ENCODE data around the gene LPP. TPM values are rescaled to one million over a fixed set of nuclear protein-coding genes. Genes with fewer than 3 reads are reported as not detected.
A peak's percentile ranks its signal among the peaks of the same experiment; 100 is the strongest.

Gene LPP
- total and polyA plus RNA-seq, 8 donors: 8.0 to 885 (median 305) TPM

DNA sequence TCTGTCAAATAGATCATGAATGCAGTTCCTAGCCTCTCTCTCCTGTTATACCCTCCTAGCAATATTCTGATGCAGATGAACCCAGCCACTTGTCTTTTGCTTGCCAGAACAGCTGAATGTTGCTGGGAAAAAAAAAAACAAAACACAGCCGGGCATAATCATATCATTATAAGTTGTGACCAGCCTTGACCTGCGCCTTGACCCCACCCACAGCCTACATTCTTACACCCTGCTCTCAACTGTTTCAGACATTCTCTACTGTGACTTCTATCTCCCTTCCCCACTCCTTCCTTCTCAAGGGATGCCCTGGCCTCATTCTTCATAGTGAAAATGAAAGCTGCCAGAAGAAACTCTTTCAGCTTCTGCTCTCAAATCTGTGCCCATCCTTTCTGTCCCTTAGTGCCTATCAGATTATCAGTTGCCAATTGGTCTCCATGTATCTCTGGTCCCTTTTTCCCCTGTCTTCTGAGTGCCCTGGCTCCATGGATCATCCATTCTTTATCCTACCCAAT is 628.7 kb downstream of the LPP start:
- no peak for DNase-seq
- TF ChIP-seq POLR2A (IDR thresholded peaks at IDR 0.05) (no peak), POLR2AphosphoS5 (IDR thresholded peaks at IDR 0.05) (no peak), CTCF (IDR thresholded peaks at IDR 0.05) (no peak), EP300 (IDR thresholded peaks at IDR 0.05) (no peak)
- H3K4me1 ChIP-seq: peaks cover 0 to 44% (median 16%) of the 10 kb centered on the region in 4 donors
- no peaks in the 10 kb centered on the region for H3K36me3 ChIP-seq
- no peaks in the 10 kb centered on the region for H3K9me3 ChIP-seq
- intact Hi-C loops (cut with DNase I; ENCODE audit: low total_unique reads): no loop called here
- no peaks in the 10 kb centered on the region for H3K27me3 ChIP-seq
- 64 to 74% (median 71%) methylated on average over 2 of the region's 2 CpGs for WGBS, 5 donors
- peak overlapping the region in 3 of 5 donors; percentile 29 to 78 (median 63) for H3K27ac ChIP-seq
- H3K4me3 ChIP-seq: no peak overlapping the region

GRCh38 chr3:188786424-188786823 is 632.5 kb downstream of the LPP start:
- no peaks in the 10 kb centered on the region for H3K27me3 ChIP-seq
- no peaks in the 10 kb centered on the region for H3K36me3 ChIP-seq
- no peaks in the 10 kb centered on the region for H3K9me3 ChIP-seq
- WGBS, 5 donors: 40 to 64% (median 49%) methylated on average over 2 of the region's 2 CpGs
- intact Hi-C loops (cut with DNase I; ENCODE audit: low total_unique reads): no loop called here
- no peak for TF ChIP-seq EP300 (IDR thresholded peaks at IDR 0.05)
- TF ChIP-seq CTCF (IDR thresholded peaks at IDR 0.05): no peak
- no peak for TF ChIP-seq POLR2AphosphoS5 (IDR thresholded peaks at IDR 0.05)
- TF ChIP-seq POLR2A (IDR thresholded peaks at IDR 0.05): no peak
- H3K4me1 ChIP-seq: peaks cover 0 to 40% (median 10%) of the 10 kb centered on the region in 4 donors
- H3K4me3 ChIP-seq: no peak overlapping the region
- DNase-seq: no peak
- H3K27ac ChIP-seq: no peak overlapping the region

DNA sequence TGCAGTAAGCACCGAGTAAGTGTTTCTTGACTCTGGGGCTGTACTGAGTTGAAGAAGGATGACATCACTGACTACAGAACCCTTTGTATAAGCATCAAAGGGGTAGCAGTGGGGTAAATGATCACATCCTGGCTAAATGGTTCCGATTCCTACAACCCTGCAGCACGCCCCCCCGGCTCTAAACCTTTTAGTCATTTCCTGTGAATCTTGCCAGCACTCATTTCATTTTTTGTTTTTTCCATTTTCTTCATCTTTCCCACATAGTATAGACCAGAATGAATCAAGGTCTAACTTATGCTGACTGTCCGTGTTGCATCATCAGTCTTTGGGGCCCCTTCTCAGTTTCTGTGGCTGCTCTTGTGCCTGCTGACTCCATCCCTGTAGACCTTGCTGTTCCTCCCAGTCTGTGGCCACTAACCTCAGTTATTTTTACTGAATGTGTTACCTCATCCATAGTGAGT is 634.7 kb downstream of the LPP start:
- no peak for TF ChIP-seq CTCF (IDR thresholded peaks at IDR 0.05)
- no peak for TF ChIP-seq POLR2A (IDR thresholded peaks at IDR 0.05)
- TF ChIP-seq POLR2AphosphoS5 (IDR thresholded peaks at IDR 0.05): no peak
- TF ChIP-seq EP300 (IDR thresholded peaks at IDR 0.05): no peak
- Histone ChIP-seq H3K27me3 (no peaks in the 10 kb centered on the region), H3K27ac (peak overlapping the region in 2 of 5 donors; percentile 10 to 18), H3K36me3 (peaks cover 0 to 5% (median 2%) of the 10 kb centered on the region in 4 donors), H3K4me1 (peaks cover 0 to 27% (median 12%) of the 10 kb centered on the region in 4 donors), H3K4me3 (no peak overlapping the region), H3K9me3 (no peaks in the 10 kb centered on the region)
- 63 to 79% (median 75%) methylated on average over 5 of the region's 5 CpGs for WGBS, 5 donors
- intact Hi-C loops (cut with DNase I; ENCODE audit: low total_unique reads): no loop called here
- DNase-seq: peak in 1 of 2 donors; percentile 49

GRCh38 chr3:188789251-188789650 is 635.3 kb downstream of the LPP start:
- Histone ChIP-seq H3K27ac (no peak overlapping the region), H3K9me3 (no peaks in the 10 kb centered on the region), H3K27me3 (no peaks in the 10 kb centered on the region), H3K4me3 (no peak overlapping the region), H3K36me3 (peaks cover 0 to 5% (median 2%) of the 10 kb centered on the region in 4 donors), H3K4me1 (peaks cover 0 to 27% (median 12%) of the 10 kb centered on the region in 4 donors)
- no peak for DNase-seq
- intact Hi-C loops (cut with DNase I; ENCODE audit: low total_unique reads): no loop called here
- no peak for TF ChIP-seq POLR2A (IDR thresholded peaks at IDR 0.05)
- TF ChIP-seq CTCF (IDR thresholded peaks at IDR 0.05): no peak
- no peak for TF ChIP-seq POLR2AphosphoS5 (IDR thresholded peaks at IDR 0.05)
- TF ChIP-seq EP300 (IDR thresholded peaks at IDR 0.05): no peak
- 78 to 86% (median 85%) methylated on average over 4 of the region's 4 CpGs for whole genome bisulfite sequencing, 5 donors

All from stomach (tissue), 9 donors.